ENCODE results near the gene TIMP3.
A peak's percentile ranks its signal among the peaks of the same experiment; 100 is the strongest.

DNA sequence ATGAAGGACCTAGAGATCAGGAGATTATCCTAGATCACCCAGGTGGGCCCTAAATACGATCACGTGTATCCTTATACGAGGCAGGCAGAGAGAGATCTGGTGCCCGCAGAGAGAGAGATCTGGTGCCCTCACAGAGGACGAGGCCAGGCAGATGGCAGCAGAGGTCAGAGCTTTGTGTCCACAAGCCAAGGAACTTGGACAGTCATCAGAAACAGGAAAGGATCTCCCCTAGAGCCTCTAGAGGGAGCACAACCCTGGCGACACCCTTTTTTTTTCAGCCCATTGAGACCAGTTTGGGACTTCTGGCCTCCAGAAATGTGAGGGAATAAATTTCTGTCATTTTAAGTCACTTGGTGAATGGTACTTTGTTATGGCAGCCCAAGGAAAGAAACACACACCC is 25.5 kb upstream of the TIMP3 start:
- TF ChIP-seq, protein P1, sequence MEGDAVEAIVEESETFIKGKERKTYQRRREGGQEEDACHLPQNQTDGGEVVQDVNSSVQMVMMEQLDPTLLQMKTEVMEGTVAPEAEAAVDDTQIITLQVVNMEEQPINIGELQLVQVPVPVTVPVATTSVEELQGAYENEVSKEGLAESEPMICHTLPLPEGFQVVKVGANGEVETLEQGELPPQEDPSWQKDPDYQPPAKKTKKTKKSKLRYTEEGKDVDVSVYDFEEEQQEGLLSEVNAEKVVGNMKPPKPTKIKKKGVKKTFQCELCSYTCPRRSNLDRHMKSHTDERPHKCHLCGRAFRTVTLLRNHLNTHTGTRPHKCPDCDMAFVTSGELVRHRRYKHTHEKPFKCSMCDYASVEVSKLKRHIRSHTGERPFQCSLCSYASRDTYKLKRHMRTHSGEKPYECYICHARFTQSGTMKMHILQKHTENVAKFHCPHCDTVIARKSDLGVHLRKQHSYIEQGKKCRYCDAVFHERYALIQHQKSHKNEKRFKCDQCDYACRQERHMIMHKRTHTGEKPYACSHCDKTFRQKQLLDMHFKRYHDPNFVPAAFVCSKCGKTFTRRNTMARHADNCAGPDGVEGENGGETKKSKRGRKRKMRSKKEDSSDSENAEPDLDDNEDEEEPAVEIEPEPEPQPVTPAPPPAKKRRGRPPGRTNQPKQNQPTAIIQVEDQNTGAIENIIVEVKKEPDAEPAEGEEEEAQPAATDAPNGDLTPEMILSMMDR (IDR thresholded peaks at IDR 0.05; ENCODE audit: poor library complexity), result peak; percentile 26
- TF ChIP-seq EZH2 (IDR thresholded peaks at IDR 0.05; ENCODE audit: borderline replicate concordance) (no peak), EZH2phosphoT487 (IDR thresholded peaks at IDR 0.05; ENCODE audit: low read depth, severe bottlenecking, unreplicated experiment) (no peak)
